MM.1S (cell line): ENCODE data around the gene HNRNPK.

Experiments
- DNase-seq: peaks from one replicate; pipeline ENCODE4 v3.0.0-alpha.2; 2015
- H2AFZ ChIP-seq: fragments of 300-600 bp; sonication (generic); 2 replicates; pipeline ENCODE4 v1.6.0; 2016; ENCODE audit warnings: antibody characterized with exemption, low read length
- H3F3A ChIP-seq: fragments of 300-600 bp; sonication (generic); 2 replicates; pipeline ENCODE4 v1.6.1; 2016; ENCODE audit warnings: mild to moderate bottlenecking, antibody characterized with exemption, low read length, moderate library complexity, mixed read lengths; ENCODE audit not compliant: insufficient read depth
- H3K27ac ChIP-seq: fragments of 300-600 bp; sonication (generic); 2 replicates; pipeline ENCODE4 v1.5.1; 2016; ENCODE audit warnings: mild to moderate bottlenecking, low read length
- H3K27me3 ChIP-seq: fragments of 300-600 bp; sonication (generic); replicated peaks from 2 replicates; pipeline ENCODE4 v1.6.0; 2016; ENCODE audit warnings: low read length; ENCODE audit not compliant: insufficient read depth
- H3K36me3 ChIP-seq: fragments of 300-600 bp; sonication (generic); replicated peaks from 2 replicates; pipeline ENCODE4 v1.6.1; 2016; ENCODE audit warnings: mild to moderate bottlenecking, low read length, mixed read lengths; ENCODE audit not compliant: insufficient read depth
- H3K4me1 ChIP-seq: fragments of 300-600 bp; sonication (generic); 2 replicates; pipeline ENCODE4 v1.6.1; 2016; ENCODE audit warnings: low read length, mixed read lengths
- H3K4me2 ChIP-seq: fragments of 300-600 bp; sonication (generic); 2 replicates; pipeline ENCODE4 v1.6.0; 2016; ENCODE audit warnings: low read depth, low read length
- H3K4me3 ChIP-seq: fragments of 300-600 bp; sonication (generic); 2 replicates; pipeline ENCODE4 v1.5.1; 2016; ENCODE audit warnings: low read length, mixed read lengths
- H3K79me2 ChIP-seq: fragments of 300-600 bp; sonication (generic); 2 replicates; pipeline ENCODE4 v1.6.1; 2016; ENCODE audit warnings: mixed run types, low read length, mixed read lengths
- H3K9ac ChIP-seq: fragments of 300-600 bp; sonication (generic); 2 replicates; pipeline ENCODE4 v1.6.1; 2016; ENCODE audit warnings: low read length, mixed read lengths
- H3K9me2 ChIP-seq: fragments of 300-600 bp; sonication (generic); replicated peaks from 2 replicates; pipeline ENCODE4 v1.6.1; 2016; ENCODE audit warnings: mild to moderate bottlenecking, low read length, mixed read lengths; ENCODE audit not compliant: insufficient read depth
- H3K9me3 ChIP-seq: fragments of 300-600 bp; sonication (generic); replicated peaks from 2 replicates; pipeline ENCODE4 v1.6.1; 2016; ENCODE audit warnings: mild to moderate bottlenecking, low read length, mixed read lengths; ENCODE audit not compliant: insufficient read depth
- H4K20me1 ChIP-seq: fragments of 300-600 bp; sonication (generic); 2 replicates; pipeline ENCODE4 v1.6.1; 2016; ENCODE audit warnings: mild to moderate bottlenecking, low read length, moderate library complexity, mixed read lengths; ENCODE audit not compliant: insufficient read depth
- CTCF ChIP-seq: fragments of 300-600 bp; sonication (generic); IDR thresholded peaks from 2 replicates; pipeline ENCODE4 v1.5.1; 2016; ENCODE audit warnings: antibody characterized with exemption, low read length, mixed read lengths
- EZH2 ChIP-seq: fragments of 300-600 bp; sonication (generic); optimal IDR thresholded peaks from 2 replicates; pipeline ENCODE3; 2017; ENCODE audit warnings: low read depth, mild to moderate bottlenecking, antibody characterized with exemption, low read length, mixed read lengths
- EZH2phosphoT487 ChIP-seq: fragments of 300-600 bp; sonication (generic); IDR thresholded peaks from 2 replicates; pipeline ENCODE4 v1.6.1; 2018; ENCODE audit warnings: antibody characterized with exemption, low read length

Gene HNRNPK

GRCh38 chr9:83976372-83976771, 3.6 kb downstream of the HNRNPK start:
- no peak overlapping the region for H3K4me3 ChIP-seq
- no peaks in the 10 kb centered on the region for H3K9me3 ChIP-seq
- peaks cover 53% of the 10 kb centered on the region for H3F3A ChIP-seq
- peaks cover 14% of the 10 kb centered on the region; the same call in 1 of the 2 replicates for H3K4me1 ChIP-seq
- DNase-seq = no peak
- no peak overlapping the region for H3K9ac ChIP-seq
- no peaks in the 10 kb centered on the region for H3K9me2 ChIP-seq
- H3K27ac ChIP-seq = no peak overlapping the region
- peaks cover 75% of the 10 kb centered on the region for H4K20me1 ChIP-seq
- no peak overlapping the region for H2AFZ ChIP-seq
- no peak overlapping the region for H3K4me2 ChIP-seq
- H3K36me3 ChIP-seq = peaks cover 60% of the 10 kb centered on the region
- no peaks in the 10 kb centered on the region for H3K27me3 ChIP-seq
- peaks cover 96% of the 10 kb centered on the region for H3K79me2 ChIP-seq
- TF ChIP-seq EZH2 = no peak
- TF ChIP-seq EZH2phosphoT487 = no peak
- no peak for TF ChIP-seq CTCF

- Histone ChIP-seq H3K4me2 (no peak overlapping the region), H3K27me3 (no peaks in the 10 kb centered on the region), H3K27ac (no peak overlapping the region), H3K4me3 (no peak overlapping the region), H3K9ac (no peak overlapping the region), H3K9me3 (no peaks in the 10 kb centered on the region), H3F3A (peaks cover 57% of the 10 kb centered on the region), H3K79me2 (peaks cover 98% of the 10 kb centered on the region), H4K20me1 (peaks cover 84% of the 10 kb centered on the region), H3K9me2 (no peaks in the 10 kb centered on the region), H3K4me1 (peaks cover 14% of the 10 kb centered on the region; the same call in 1 of the 2 replicates), H2AFZ (no peak overlapping the region), H3K36me3 (peaks cover 70% of the 10 kb centered on the region)
- no peak for DNase-seq
- TF ChIP-seq EZH2 = no peak
- no peak for TF ChIP-seq CTCF
Observed at GRCh38 chr9:83975300-83975699, 4.7 kb downstream of the HNRNPK start.

GRCh38 chr9:83972286-83972685, 7.7 kb downstream of the HNRNPK start:
- no peaks in the 10 kb centered on the region for H3K9me2 ChIP-seq
- H3K4me2 ChIP-seq = no peak overlapping the region
- no peak for DNase-seq
- no peak overlapping the region for H2AFZ ChIP-seq
- H3K79me2 ChIP-seq = peaks cover 78% of the 10 kb centered on the region
- TF ChIP-seq EZH2phosphoT487 (no peak), CTCF (no peak), EZH2 (no peak)
- peaks cover 68% of the 10 kb centered on the region for H3F3A ChIP-seq
- H4K20me1 ChIP-seq = peaks cover 77% of the 10 kb centered on the region
- H3K4me3 ChIP-seq = no peak overlapping the region
- H3K9ac ChIP-seq = no peak overlapping the region
- H3K9me3 ChIP-seq = no peaks in the 10 kb centered on the region
- H3K27me3 ChIP-seq = no peaks in the 10 kb centered on the region
- peaks cover 78% of the 10 kb centered on the region for H3K36me3 ChIP-seq
- 0 out of 2 replicates have a peak, but pooled peaks cover 6% of the 10 kb centered on the region for H3K4me1 ChIP-seq
- no peak overlapping the region for H3K27ac ChIP-seq
